CD4-positive, alpha-beta T cell treated with Interleukin-15 for 1 hour (primary cell): ENCODE data around the gene XYLT2.
"Not testable (repeated sequence)": the region's sequence is repeated elsewhere in the genome, so short reads cannot be mapped to it uniquely, and the experiment has no call there.

Experiments
- DNase-seq: peaks from one replicate; pipeline ENCODE4 v3.0.0-alpha.2; 2020

XYLT2 gene

DNA sequence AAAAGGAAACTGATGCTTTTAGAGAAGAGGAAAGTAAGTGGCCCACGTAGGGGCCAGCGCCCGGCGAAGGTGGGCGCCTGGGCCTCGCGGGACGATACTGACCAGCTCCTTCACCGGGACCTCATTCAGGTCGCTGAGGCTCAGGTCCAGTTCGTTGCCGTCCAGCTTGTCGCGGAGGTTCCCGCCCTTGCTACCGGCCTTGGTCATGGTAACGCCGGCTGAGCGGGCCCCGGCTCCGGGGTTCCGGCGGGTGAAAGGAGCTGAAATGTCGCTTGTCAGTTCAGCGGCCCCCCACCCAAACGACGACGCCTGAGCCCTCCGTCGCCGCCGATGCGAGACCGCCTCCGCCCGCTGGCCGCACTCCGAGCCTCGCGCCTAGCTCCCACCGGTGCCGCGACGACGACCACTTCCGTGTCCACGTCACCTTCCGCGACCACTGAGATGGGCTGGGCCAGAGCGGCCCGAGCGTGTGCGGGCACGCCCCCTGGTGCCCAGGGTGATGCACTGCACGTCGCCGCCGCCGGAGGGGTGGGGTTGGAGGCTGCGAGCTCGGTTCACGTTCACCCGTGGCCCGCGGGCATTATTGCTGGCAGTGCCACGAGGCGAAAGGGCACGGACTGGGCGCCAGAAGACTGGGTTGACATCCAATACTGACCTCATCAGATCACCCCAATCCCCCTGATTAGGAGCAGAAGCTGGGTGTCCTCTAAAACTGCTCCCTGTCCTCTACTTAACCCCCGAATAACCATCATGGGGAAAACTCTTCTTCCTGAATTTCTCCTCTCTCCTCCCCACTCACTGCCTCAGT is 51.4 kb downstream of the XYLT2 start, which contains the start of gene LRRC59:
Gene LRRC59 (minus strand): TSS at position 413 of the 808 bp plus-strand sequence. CDS start 206 bp downstream, at position 207.
- peak; percentile 90 for DNase-seq

DNA sequence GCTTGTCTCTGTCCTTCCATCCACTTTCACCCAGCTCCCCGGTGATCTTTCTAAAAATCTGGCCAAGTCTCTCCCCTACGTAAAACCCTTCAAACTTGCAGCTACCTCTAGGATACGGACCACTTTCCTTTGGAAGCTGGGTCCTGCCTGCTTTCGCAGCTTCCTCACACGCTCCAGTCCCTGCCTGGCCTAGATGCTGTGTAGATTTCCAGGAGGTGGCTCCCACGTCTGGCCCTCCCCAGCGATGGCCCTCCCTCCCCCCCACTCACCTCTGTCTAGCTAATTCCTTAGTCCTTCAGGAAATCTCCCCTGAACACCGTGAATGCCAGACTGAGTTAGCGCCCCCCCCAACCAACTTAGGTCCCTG is 52.0 kb downstream of the XYLT2 start:
- no peak for DNase-seq

DNA sequence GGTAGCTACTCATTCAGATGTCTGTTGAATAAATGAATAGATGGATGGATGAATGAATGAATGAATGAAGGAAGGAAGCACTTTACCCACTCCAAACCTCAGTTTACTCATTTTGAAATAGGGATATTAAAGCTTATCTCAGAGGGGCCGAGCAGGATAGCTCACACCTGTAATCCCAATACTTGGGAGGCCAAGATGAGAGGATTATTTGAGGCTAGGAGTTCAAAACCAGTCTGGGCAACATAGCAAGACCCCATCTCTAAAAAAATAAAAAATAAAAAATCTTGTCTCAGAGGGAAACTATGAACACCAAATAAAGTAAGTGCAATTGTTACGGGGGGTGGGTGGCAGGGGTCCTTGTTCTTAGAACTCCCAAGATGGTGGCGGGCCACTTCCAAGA is 52.7 kb downstream of the XYLT2 start:
- not testable (repeated sequence) for DNase-seq

DNA sequence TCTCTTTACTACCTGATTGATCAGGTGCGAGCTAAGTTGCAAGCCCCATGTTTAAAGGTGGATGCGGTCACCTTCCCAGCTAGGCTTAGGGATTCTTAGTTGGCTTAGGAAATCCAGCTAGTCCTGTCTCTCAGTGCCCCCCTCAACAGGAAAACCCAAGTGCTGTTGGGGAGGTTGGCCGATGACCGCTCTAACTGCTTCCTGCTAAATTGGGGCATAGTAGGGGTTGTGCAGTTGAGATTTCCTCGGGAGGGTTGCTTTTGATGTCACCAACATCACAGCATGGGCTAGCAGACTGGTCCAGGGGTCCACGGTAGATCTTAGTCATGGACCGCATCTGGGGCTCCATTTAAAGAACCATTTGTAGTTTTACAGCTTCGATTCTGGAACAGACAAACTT is 53.7 kb downstream of the XYLT2 start:
- DNase-seq, result not testable (repeated sequence)

DNA sequence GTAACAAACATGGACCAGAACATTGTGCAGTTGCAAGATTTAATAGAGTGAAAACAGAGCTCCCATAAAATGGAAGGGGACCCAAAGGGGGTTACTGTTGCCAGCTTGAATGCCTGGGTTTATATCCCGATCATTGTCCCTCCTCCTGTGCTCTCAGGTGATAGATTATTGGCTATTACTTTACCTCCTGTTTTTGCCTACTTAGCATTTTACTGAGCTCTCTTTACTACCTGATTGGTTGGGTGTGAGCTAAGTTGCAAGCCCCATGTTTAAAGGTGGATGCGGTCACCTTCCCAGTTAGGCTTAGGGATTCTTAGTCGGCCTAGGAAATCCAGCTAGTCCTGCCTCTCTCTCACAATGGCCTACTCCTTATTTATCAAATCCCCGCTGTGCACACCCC is 59.4 kb downstream of the XYLT2 start:
- DNase-seq, result not testable (repeated sequence)

DNA sequence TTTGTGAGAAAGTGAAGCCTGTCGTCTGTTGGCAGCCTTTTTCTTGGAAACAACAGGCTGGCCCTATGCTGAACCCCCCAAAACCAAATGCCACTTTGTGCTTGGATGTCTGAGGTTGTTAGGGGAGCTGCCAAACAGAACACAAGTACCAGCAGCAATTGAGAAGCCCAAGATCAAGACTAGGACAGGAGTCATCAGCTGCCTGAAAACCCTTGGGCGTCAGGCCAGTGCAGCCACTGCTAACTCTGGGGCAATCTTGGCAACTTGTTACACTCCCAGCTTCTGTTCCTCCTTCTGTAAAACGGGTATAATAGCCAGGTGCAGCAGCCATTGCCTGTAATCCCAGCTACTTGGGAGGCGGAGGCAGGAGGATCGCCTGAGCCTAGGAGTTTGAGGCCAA is 60.7 kb downstream of the XYLT2 start:
- DNase-seq, result no peak

DNA sequence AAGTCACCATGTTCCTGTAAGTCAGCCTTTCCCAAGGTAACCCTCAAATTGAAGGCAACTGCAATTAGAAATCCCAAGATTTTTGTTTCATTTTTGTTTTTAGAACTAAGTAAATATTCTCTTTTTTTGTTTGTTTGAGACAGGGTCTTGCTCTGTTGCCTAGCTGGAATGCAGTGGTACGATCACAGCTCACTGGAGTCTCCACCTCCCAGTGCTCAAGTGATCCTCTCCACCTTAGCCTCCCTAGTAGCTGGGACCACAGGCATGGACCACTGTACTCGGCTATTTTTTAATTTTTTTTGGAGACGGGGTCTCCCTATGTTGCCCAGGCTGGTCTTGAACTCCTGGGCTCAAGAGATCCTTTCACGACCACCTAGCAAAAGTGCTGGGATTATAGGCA is 62.0 kb downstream of the XYLT2 start:
- DNase-seq, result no peak
